KOPT-K1 (cell line): ENCODE data around the gene CUEDC2.

Experiments used
- H3K27ac ChIP-seq: fragments of 200-600 bp; sonication (generic); 2 replicates; pipeline ENCODE4 v1.5.1; 2016; ENCODE audit warnings: antibody characterized with exemption, mild to moderate bottlenecking, low read depth, low read length; ENCODE audit not compliant: poor library complexity, severe bottlenecking
- H3K36me3 ChIP-seq: fragments of 200-600 bp; sonication (generic); 2 replicates; pipeline ENCODE4 v1.5.1; 2017; ENCODE audit warnings: antibody characterized with exemption, mild to moderate bottlenecking, low read length, moderate library complexity; ENCODE audit not compliant: insufficient read depth
- H3K9me3 ChIP-seq: fragments of 200-600 bp; sonication (generic); 2 replicates; pipeline ENCODE4 v1.5.1; 2017; ENCODE audit warnings: antibody characterized with exemption, low read length, mild to moderate bottlenecking; ENCODE audit not compliant: insufficient read depth, poor library complexity, severe bottlenecking

The CUEDC2 gene

DNA sequence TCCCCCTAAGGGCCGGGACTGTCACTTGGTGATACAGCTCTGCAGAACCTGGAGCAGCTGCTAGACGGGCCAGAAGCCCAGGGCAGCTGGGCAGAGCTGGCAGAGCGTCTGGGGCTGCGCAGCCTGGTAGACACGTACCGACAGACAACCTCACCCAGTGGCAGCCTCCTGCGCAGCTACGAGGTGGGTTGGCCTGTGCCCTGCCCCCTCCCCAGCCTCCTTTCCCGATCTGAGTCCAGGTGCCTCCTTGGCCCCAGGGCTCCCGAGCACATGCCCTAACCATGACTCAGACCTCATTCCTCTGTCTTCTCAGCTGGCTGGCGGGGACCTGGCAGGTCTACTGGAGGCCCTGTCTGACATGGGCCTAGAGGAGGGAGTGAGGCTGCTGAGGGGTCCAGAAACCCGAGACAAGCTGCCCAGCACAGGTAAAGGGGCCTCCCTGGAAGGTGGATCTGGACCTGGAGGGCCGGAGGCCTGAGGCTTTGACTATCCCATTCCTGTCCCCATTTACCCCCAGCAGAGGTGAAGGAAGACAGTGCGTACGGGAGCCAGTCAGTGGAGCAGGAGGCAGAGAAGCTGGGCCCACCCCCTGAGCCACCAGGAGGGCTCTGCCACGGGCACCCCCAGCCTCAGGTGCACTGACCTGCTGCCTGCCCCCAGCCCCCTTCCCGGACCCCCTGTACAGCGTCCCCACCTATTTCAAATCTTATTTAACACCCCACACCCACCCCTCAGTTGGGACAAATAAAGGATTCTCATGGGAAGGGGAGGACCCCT lies 30.5 kb downstream of the CUEDC2 start:
- Histone ChIP-seq H3K27ac (no peak overlapping the region), H3K36me3 (no peaks in the 10 kb centered on the region), H3K9me3 (no peaks in the 10 kb centered on the region)

DNA sequence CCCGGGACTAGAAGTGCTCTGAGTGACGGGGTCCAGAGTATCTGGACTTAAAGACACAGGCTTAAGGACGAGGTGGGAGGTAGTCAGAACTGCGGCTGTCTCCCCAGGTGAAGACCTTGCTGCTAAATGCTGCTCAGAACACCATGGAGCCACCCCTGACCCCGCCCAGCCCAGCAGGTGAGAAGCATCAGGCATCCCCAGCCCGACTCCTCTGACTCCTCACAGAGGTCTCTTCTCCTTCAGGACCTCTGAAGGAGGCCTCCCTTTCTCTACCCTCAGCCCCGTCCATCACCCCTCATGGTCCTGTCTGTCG lies 31.1 kb downstream of the CUEDC2 start:
- Histone ChIP-seq H3K27ac (no peak overlapping the region), H3K36me3 (no peaks in the 10 kb centered on the region), H3K9me3 (no peaks in the 10 kb centered on the region)

DNA sequence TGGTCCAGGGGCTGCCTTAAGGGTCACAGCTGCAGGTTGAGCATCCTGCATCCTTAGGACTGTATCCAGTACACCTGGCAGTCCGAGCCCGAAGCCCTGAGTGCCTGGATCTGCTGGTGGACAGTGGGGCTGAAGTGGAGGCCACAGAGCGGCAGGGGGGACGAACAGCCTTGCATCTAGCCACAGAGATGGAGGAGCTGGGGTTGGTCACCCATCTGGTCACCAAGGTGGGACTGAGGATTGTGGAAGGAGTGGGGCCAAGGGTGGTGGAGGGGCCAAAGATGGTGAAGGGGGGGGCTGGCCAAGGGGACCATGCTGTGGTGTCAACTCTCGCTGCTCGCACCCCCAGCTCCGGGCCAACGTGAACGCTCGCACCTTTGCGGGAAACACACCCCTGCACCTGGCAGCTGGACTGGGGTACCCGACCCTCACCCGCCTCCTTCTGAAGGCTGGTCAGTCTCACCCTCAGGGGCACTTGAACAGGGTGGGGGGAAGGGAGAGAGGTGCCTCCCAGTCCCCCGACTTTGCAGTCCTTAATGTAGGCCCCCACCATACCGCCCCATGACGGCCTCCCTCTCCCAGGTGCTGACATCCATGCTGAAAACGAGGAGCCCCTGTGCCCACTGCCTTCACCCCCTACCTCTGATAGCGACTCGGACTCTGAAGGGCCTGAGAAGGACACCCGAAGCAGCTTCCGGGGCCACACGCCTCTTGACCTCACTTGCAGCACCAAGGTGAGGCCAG lies 31.6 kb downstream of the CUEDC2 start:
- Histone ChIP-seq H3K9me3 (no peaks in the 10 kb centered on the region), H3K27ac (no peak overlapping the region)

DNA sequence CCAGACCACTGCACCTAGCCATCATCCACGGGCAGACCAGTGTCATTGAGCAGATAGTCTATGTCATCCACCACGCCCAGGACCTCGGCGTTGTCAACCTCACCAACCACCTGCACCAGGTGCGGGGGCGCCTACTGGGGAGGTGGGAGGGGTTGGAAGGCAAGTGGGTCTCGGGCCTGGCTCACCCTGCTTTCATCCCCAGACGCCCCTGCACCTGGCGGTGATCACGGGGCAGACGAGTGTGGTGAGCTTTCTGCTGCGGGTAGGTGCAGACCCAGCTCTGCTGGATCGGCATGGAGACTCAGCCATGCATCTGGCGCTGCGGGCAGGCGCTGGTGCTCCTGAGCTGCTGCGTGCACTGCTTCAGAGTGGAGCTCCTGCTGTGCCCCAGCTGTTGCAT lies 32.3 kb downstream of the CUEDC2 start:
- no peaks in the 10 kb centered on the region for H3K36me3 ChIP-seq
- H3K27ac ChIP-seq, result no peak overlapping the region
- H3K9me3 ChIP-seq, result no peaks in the 10 kb centered on the region

More for the DNA sequence above, 31.6 kb downstream of the CUEDC2 start:
- H3K36me3 ChIP-seq, result no peaks in the 10 kb centered on the region

DNA sequence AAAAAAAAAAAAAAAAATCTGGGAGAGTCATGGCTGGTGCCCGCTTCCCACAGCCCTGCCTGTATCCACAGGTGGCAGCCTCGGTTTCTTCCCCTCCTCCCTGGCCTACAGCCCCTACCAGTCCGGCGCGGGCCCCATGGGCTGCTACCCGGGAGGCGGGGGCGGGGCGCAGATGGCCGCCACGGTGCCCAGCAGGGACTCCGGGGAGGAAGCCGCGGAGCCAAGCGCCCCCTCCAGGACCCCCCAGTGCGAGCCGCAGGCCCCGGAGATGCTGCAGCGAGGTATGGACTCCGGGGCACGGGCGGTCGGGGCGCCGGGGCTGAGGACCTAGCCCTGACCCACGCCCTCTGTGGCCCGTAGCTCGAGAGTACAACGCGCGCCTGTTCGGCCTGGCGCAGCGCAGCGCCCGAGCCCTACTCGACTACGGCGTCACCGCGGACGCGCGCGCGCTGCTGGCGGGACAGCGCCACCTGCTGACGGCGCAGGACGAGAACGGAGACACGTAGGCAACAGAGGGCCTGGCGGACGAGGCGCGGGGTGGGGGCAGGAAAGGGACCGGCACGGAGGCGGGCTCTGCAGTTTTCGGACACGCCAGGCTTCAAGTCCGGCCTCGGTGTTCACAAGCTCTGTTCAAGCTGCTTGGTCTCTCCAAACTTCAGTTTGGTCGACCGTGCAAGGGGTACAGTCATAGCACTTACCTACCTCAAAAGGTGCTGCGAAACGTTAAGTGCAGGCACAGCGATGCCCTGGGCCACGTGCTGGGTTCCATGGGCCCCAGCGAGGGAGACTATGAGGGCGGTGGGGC lies 33.0 kb downstream of the CUEDC2 start:
- H3K36me3 ChIP-seq, result no peaks in the 10 kb centered on the region
- no peaks in the 10 kb centered on the region for H3K9me3 ChIP-seq
- H3K27ac ChIP-seq, result peak overlapping the region; percentile 51

DNA sequence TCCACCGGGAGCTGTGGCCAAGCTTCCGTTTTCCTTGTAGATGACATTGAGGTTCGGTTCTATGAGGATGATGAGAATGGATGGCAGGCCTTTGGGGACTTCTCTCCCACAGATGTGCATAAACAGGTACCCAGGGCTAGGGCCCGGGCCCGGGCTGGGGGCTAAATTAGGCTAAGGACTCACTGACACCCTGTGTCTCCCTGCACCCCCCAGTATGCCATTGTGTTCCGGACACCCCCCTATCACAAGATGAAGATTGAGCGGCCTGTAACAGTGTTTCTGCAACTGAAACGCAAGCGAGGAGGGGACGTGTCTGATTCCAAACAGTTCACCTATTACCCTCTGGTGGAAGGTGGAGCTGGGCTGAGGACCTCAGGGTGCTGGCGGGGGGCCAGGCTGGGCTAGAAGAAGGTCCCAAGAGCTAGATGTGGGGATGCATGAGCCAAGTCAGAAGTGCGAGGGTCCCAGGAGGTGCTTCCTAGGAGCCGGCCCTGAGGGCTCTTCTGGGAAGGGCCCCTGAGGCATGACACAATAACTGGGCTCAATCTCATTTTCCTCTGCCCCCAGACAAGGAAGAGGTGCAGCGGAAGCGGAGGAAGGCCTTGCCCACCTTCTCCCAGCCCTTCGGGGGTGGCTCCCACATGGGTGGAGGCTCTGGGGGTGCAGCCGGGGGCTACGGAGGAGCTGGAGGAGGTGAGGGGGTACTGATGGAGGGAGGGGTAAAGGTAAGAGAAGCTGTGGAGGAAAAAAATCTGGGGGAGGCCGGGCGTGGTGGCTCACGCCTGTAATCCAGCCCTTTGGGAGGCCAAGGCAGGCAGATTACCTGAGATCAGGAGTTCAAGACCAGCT lies 34.0 kb downstream of the CUEDC2 start:
- Histone ChIP-seq H3K9me3 (no peaks in the 10 kb centered on the region), H3K36me3 (no peaks in the 10 kb centered on the region), H3K27ac (no peak overlapping the region)

DNA sequence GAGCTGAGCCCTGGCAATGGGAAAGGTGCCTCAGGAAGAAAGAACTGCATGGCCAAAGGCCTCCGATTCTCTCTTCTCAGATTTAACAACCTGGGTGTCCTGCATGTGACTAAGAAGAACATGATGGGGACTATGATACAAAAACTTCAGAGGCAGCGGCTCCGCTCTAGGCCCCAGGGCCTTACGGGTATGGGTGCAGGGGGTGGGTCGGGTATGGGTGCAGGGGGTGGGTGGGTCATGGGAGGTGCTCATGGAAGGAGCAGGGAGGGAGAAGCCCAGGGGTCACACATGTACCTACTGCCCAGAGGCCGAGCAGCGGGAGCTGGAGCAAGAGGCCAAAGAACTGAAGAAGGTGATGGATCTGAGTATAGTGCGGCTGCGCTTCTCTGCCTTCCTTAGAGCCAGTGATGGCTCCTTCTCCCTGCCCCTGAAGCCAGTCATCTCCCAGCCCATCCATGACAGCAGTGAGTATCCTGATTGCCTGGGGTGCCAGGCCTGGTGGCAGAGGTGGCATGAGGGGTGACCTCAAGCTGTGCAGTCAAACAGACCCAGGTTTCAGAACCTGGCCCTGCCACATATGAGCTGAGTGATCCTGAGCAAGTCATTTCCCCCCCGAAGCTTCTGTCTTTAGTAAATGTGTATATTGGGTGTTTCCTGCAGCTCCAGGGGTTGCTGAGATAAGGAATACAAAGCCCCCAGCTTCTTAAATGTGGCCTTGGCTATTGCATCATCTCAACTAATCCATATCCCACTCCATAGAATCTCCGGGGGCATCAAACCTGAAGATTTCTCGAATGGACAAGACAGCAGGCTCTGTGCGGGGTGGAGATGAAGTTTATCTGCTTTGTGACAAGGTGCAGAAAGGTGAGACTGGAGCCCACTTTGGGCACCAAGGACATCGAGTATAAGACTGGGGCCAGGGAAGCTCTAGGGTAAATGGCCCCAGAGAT lies 34.9 kb downstream of the CUEDC2 start:
- Histone ChIP-seq H3K27ac (no peak overlapping the region), H3K36me3 (no peaks in the 10 kb centered on the region), H3K9me3 (no peaks in the 10 kb centered on the region)

DNA sequence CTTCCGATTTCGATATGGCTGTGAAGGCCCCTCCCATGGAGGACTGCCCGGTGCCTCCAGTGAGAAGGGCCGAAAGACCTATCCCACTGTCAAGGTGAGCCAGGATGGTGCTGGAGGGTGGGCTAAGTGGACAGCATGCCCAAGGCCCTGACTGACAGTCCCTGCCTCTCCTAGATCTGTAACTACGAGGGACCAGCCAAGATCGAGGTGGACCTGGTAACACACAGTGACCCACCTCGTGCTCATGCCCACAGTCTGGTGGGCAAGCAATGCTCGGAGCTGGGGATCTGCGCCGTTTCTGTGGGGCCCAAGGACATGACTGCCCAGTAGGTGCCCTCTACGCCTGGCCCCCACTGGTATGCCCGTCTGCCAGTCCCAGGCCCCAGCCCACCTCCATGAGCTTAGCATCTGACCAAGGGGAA lies 35.6 kb downstream of the CUEDC2 start:
- Histone ChIP-seq H3K36me3 (no peaks in the 10 kb centered on the region), H3K27ac (no peak overlapping the region), H3K9me3 (no peaks in the 10 kb centered on the region)

DNA sequence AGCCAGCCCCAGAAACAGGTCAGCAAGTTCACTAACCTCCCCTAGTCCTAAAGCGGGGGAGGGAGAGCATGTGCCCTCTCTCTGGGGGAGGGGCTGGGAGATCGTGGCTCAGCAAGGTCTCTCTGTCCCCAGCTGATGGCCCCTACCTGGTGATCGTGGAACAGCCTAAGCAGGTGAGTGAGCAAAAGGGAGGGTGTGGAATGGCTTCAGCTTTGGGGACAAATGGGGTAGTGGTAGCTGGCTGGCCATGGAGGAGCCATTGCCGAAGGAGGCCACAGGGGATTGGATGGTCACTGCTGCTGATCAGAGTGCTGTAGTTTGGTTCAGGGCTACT lies 36.1 kb downstream of the CUEDC2 start:
- Histone ChIP-seq H3K9me3 (no peaks in the 10 kb centered on the region), H3K36me3 (no peaks in the 10 kb centered on the region), H3K27ac (no peak overlapping the region)

DNA sequence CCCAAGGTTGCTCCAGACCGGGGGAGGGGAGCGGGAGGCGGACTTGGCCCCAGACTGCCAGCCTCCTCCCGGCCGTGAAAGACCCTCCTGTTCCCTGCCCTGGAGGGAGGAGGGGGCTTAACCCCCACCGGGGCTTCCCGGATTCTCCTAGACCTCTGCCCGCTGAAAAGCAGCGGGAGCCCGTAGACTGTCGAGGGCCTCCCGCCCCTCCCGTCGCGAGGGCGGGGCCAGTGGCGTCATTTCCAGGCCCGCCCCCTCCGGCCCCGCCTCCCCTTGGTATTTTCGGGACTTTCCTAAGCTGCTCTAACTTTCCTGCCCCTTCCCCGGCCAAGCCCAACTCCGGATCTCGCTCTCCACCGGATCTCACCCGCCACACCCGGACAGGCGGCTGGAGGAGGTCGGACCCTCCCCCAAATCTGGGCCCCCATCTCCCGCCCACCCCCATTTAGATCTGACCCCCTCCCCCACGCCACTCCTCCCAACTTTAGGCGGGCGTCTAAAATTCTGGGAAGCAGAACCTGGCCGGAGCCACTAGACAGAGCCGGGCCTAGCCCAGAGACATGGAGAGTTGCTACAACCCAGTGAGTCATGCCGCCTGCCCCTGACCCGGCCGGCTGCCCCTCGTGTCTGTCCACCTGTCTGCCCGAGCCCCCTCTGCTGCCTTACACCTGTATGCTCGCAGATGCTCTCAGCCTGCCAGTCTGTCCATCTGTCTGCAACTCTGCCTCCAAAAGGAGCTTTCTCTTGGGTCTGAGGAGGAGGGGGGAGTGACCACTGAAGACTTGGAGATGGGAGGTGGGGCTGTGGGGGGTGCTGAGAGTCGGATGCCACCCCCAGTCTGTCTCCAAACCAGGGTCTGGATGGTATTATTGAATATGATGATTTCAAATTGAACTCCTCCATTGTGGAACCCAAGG lies 36.7 kb downstream of the CUEDC2 start, which contains the start of gene NFKB2:
NFKB2 (plus strand) TSS at position 306 of the 917 bp plus-strand sequence; CDS start at position 561, 255 bp downstream.
- Histone ChIP-seq H3K27ac (peak within 1 kb of the TSS; percentile 66), H3K9me3 (no peaks in the 10 kb centered on the region)

DNA sequence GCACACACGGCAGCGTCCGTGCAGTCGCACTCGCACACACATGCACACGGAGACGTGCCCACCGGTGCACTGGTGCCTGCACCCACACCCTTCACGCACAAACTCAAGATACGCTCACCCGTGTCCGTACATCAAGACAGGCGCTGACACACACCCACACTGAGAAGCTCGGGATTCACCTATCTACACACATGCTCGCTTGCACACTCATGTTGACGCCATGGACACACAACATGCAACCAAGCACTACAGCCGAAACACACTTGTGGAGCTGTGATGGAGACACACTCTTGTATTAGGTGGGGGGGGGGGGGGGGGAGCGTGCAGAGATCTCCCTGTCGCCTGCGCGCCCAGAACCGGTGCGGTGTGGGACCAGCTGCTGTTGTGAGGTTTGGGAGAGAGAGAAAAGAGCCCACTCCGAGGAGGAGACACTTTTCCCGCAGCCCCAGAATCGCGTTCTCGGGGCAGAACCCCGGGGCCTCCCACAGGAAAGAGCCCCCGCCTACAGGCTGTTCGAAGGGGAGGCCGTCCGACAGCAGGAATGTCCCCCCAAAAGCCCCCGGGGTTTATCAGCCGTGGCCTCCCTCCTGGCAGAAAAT lies 37.5 kb downstream of the CUEDC2 start:
- no peaks in the 10 kb centered on the region for H3K9me3 ChIP-seq
- no peaks in the 10 kb centered on the region for H3K36me3 ChIP-seq
- H3K27ac ChIP-seq, result peak overlapping the region; percentile 66

More for the DNA sequence above, 36.7 kb downstream of the CUEDC2 start, which contains the start of gene NFKB2:
- H3K36me3 ChIP-seq, result no peaks in the 10 kb centered on the region

DNA sequence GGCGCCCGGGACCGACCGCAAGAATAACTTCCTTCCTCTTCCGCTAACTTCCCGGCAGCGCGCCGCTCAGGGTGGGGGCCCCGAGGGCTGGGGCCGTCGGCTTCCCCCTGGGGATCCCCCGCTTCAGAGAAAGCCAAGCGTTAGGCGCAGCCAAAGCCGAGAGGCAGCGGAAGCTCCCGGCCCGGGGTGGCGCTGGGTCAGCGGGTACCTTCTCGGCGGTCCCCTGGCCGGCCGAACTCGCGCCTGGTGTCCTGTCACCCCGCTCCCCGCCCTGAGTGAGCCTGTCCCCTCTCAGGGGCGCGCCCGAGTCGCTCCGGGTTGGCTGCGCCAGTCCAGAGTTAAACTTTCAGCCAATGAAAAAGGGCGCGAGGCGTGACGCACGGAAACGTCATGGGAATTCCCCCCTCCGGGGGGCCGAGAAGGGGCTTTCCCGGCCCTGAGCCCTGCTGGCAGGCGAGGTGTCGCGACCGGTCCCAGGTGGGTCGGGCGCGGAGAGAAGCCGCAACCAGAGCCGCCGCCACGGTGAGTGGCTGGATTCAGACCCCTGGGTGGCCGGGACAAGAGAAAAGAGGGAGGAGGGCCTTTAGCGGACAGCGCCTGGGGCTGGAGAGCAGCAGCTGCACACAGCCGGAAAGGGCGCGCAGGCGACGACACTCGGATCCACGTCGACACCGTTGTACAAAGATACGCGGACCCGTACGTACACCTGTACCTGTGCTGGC lies 38.1 kb downstream of the CUEDC2 start:
- Histone ChIP-seq H3K9me3 (no peaks in the 10 kb centered on the region), H3K27ac (peak overlapping the region; percentile 66), H3K36me3 (no peaks in the 10 kb centered on the region)
